Measurements from ENCODE around the gene IGFBP2.

Gene IGFBP2

DNA sequence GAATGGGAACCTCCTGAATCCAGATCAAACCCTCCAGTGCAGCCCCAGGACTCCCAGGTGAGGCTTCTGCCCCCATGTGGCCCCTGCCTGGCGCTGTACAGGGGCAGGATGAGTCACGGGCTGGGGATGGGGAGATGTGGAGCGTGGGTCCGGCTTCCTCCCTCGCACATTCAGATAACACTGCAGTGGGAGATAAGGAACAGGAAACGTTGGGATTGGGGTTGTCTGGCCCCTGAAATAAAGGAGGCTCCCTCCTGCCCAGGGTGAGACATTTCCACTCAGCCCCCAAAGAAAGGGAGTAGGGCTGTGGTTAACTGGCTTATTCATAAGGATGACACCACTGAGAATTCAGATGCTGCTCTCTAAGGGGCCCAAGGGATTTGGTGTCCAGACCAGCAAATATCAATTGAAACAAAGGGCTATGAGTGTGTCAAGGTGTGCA lies 31.4 kb downstream of the IGFBP2 start:
- DNase-seq: peak; percentile 48

- peak; percentile 82 for DNase-seq
Observed at GRCh38 chr2:216665242-216665641, 32.0 kb downstream of the IGFBP2 start.

DNA sequence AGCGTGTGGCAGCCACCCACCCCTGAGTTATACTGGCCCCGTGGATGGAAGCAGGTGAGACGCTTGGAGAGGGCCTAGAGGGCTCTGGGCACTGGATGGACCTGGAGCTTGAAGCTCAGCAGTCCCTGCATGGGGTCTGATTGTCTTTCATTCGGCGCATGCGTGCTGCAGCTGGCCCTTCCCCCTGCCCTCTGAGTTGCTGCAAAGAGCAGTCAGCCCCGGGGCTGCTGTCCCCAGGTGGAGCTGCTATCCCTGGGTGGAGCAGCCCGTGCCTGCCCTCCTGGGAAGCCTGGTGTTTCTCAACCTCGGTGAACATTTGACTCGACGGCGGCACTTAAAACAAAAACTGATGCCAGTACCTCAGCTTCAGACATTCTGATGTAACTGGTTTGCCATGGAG lies 32.5 kb downstream of the IGFBP2 start:
- peak; percentile 86 for DNase-seq

DNA sequence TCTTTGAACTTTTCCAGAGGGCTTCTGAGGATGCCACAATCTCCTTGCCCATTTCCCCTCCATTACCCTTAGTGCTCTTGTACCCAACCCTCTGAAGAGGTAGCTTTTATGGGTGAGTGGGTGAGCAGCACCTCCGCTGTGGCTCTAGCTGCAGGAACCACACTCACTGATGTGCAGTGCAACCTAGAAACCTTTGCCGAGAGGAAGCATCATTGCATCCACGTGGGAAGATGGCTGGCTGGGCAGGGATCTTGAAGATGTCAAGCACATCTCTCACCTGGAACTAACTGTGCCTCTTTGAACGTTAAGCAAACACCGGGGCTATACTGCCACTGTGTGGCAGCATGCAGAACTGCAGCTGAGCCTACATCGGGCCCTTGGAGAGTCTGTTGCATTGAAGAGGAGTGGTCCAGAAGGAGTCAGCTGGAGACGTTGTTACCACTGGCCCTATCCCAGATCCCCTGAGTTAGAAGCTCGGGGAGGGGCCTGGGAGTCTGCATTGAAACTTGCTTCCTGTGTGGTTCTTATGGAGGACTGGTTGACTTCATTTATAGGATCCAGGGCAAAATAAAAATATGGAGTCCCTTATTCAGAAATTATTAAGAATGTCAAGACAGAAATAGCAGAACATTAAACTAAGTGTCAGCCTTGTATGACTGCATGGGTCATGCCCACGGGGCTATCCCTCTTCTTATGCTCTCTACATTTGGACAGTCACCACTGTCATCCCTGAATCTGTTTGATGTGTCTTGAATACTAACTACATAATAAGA lies 33.4 kb downstream of the IGFBP2 start:
- DNase-seq: peak; percentile 81

DNA sequence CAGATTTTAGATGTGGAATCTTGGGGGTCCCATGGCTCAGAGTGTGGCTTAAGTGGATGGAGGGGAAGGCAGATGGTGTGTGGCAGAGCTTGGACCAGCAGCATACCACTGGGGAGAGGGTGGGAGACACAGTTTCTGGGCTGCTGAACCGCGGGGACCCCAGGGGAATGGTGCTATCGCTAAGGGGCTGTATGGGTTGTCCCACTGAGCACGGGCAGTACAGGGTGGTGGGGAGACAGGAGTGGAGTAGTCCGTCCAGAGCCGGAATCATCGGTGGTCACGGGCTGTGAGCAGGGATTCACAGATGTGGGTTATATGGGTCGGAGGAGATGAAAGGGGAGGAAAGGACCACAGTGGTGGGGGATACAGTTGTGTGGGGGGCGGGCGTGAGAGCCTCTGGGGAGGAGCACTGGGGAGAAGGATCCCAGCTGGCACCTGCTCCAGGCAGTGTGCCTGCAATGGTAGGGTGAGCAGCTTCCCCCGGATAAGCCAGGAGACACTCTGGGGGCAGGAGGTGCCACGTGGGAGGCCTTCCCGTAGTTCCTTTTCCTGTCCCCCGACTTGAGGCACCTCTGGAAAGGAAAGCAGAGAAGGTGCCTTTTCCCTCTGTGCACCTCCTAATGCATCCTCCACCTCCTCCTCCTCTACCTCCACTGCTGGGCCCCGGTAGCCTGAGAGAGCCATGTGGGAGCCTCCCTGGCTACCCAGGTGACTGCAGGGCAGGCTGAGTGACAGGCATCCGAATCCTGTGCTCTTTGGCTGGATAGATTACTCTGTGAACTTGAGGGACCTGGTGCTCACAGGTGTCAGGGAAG lies 37.3 kb downstream of the IGFBP2 start:
- DNase-seq: no peak

- no peak for DNase-seq
Observed at GRCh38 chr2:216671081-216671411, 37.8 kb downstream of the IGFBP2 start.

DNA sequence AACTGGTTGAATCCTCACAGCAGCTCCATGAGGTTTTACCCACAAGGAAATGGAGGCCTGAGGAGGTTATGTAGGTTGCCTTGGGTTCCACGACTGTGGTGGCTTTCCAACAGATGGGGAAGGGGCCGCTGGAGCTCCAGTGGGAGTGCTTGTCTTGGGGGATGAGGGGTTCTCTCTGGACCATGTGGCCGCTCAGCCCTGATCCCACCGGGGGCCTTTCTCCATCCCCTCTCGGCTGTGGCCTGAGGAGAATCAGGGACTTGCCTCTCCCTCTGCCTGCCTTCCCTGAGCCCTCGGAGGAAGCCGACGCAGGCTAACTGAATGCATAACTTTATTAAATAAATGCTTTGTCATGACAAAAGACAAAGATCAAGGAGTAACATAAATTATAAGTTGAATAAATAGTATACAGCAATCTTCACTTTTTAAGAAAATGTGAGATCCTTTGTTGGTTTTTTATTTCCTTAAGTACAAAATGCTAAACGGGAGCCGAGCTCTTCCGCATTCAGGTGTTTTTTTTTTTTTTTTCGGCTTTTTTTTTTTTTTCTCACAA lies 38.6 kb downstream of the IGFBP2 start:
- no peak for DNase-seq

DNA sequence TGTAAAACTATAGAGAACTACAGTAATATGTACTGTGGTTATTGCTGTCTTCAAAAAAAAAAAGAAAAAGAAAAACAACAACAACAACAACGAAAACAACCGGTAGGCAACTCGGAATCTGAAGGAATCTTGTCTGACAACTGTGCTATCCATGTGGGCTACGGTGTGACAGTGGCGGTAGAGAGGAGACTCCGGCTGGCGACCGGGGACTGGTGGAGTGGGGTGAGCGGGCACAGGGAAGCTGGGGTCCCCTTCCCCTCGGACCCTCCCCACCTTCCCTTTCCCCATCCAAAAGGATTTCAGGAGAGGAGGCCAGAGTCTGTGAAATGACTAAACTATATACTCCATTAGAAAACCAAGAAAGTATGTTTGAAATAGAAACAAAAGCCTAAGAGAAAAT lies 39.2 kb downstream of the IGFBP2 start:
- no peak for DNase-seq

GRCh38 chr2:216673021-216673420 lies 39.8 kb downstream of the IGFBP2 start:
- DNase-seq: no peak

DNA sequence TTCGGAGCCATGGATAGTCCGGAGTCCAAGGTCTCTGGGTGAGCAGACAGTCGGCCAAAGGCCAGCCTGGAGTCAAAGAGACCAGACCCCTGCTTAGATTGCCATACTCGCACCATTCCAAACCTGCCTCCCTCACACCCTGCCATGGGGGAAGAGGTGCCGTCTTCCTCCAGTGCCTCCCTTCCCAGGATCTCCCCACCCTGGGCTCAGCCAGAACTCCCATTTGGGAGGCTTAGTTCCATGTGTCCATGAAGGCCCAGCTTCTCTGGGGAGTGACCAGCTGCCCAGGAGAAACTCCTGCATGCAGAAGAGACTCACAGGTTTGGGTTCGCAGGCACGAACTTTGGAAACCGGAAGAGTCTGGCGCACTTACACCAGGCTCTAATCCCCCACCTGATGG lies 40.4 kb downstream of the IGFBP2 start:
- no peak for DNase-seq

DNA sequence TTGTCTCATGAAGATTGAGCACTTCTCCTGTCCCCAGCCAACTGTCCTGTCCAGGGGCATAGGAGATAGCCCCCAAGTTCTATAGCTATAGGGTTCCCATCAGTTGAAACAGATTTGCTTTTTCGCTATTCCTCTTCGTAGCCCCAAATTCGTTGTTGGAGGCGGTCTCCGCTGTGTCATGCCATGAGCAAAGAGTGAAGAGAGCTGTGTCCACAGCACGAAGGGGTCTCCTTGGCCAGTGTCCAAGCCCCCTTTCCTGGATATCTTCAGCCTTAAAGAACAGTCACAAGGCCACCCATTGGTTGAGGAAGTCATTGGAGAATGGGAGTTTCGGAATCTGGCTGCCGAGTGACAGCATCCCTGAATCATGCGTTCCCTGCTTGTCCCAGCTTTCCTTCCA lies 41.2 kb downstream of the IGFBP2 start:
- DNase-seq: no peak

GRCh38 chr2:216676630-216677029 lies 43.4 kb downstream of the IGFBP2 start:
- no peak for DNase-seq

GRCh38 chr2:216677439-216678097 lies 44.3 kb downstream of the IGFBP2 start:
- no peak for DNase-seq

- DNase-seq: no peak
Observed at GRCh38 chr2:216678098-216678465, 44.9 kb downstream of the IGFBP2 start.

GRCh38 chr2:216678813-216679657 lies 45.8 kb downstream of the IGFBP2 start:
- DNase-seq: no peak

DNA sequence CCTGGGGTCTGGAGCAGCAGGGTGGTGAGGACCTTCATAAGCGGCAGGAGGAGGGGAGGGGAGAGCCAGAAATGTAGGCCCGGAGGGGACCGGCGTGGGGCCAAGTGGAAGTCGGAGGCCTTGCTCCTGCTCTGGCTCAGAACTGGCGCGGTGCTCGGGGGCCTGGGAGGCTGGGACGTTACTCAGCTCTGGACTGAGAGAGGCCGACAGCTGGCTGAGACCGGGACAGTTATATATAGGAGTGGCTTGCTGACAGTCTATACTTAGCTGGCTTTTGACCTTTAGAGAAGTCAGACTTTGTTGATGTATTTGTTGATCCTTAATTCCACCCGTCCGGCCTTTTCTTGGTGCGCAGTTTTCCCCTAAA lies 46.4 kb downstream of the IGFBP2 start:
- no peak for DNase-seq

- DNase-seq: no peak
Observed at GRCh38 chr2:216680951-216681629, 47.9 kb downstream of the IGFBP2 start.

DNA sequence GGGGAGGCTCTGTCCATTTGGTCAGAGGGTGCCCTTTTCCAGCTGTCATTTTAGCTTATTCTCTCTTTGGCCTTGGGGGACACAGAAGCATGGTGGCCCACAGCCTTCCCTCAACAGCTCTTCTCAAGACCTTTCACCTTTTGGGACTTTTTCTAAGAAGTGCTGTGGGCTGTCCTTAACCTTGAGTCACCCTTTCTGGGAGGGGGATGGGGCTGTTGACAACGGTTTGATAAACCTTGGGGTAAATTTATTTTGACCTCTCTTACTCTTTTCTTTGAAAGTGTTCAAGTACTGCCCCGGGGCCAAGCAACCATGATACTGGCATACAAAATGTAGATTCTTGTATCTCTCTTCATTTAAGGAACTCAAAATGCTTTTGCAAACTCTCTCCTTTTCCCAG lies 48.5 kb downstream of the IGFBP2 start:
- no peak for DNase-seq

DNA sequence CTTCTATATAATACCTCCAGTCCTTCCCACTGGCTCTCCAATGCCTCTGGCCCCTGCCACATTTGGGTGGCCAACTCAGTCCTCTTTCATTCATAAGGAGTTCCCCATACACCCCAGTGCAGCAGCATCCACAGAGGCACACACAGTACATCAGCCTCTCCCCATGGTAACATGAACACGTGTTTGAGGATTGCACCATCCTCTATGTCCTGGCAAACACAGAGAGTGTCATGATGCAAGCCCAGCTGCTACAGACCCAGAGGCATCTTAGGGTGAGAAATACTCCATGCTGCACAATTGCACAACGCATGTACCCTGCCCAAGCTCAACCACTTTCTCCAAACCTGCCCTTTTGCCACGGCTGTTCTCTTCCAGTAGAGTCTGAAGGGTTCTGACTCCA lies 50.6 kb downstream of the IGFBP2 start:
- DNase-seq: no peak

DNA sequence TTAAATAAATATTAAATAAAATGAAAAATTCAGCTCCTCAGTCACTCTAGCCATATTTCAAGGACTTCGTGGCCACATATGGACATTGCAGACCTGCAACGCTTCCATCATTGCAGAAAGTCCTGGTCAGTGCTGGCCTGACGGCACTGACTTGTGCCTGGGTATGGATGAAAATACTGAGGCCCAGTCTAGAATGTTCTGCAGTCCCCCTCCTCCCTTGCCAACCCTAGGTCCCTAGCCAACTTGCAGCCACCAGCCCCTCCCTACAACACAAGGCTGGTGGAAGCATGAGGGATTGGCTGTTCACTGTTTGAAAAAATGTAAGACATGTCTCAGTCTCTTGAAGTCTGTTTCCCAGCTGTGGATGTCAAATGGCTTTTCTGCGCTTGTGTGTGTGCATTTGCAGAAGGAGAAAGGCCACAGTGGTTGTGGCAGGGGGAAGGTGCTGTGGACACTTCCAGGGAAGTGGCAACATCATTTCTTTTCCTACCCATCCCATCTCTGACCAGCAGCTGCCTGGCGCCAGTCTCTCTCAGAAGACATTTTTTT lies 52.2 kb downstream of the IGFBP2 start:
- DNase-seq: no peak

DNA sequence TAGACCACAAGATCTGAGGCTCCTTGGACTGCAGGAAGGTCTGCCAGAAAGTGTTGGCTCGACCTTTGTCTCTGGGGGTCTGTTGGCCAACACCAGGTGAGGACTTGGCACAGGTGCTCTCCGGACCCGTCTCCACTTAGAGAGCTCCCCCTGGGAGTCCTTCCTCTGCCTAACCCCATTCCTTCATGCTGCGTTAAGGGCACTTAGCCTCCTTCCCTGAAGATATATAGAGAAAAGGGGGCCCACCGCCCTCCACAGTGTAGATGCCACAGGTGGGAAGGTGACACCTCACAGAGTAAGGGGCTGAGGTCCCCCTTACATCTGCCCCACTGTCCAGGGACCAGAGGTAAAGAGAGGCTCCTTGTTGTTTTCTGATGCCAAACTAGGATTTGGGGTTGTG lies 53.9 kb downstream of the IGFBP2 start:
- no peak for DNase-seq

GRCh38 chr2:216687646-216688045 lies 54.4 kb downstream of the IGFBP2 start:
- DNase-seq: peak; percentile 9

Data from NCI-H69 (cell line).